ENCODE measurements around the gene OPN3.

DNA sequence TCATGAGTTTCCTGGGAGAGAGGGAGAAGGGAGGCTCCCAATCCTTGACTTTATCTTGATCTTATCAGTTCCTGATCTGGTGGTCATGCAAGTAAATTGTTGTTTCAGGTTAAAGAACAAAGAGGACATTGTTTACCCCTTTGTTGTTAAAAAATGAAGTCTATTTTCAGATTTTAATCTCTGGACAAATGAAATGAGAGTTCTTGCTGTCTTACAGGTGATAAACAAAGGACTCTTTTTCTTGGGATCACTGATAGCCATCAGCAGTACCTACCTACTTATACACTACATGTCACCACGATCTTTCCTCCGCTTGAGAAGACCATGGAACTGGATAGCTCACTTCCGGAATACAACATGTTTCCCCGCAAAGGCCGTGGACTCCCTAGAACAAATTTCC, 48.4 kb downstream of the OPN3 start:
- TF ChIP-seq, protein P1, sequence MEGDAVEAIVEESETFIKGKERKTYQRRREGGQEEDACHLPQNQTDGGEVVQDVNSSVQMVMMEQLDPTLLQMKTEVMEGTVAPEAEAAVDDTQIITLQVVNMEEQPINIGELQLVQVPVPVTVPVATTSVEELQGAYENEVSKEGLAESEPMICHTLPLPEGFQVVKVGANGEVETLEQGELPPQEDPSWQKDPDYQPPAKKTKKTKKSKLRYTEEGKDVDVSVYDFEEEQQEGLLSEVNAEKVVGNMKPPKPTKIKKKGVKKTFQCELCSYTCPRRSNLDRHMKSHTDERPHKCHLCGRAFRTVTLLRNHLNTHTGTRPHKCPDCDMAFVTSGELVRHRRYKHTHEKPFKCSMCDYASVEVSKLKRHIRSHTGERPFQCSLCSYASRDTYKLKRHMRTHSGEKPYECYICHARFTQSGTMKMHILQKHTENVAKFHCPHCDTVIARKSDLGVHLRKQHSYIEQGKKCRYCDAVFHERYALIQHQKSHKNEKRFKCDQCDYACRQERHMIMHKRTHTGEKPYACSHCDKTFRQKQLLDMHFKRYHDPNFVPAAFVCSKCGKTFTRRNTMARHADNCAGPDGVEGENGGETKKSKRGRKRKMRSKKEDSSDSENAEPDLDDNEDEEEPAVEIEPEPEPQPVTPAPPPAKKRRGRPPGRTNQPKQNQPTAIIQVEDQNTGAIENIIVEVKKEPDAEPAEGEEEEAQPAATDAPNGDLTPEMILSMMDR (IDR thresholded peaks at IDR 0.05): no peak
- TF ChIP-seq HOXA7 (CRISPR knock-in tag; IDR thresholded peaks at IDR 0.05): no peak
